Osteocyte (in vitro differentiated cells): ENCODE data around the gene ITFG1. TPM values are rescaled to one million over a fixed set of nuclear protein-coding genes. Genes with fewer than 3 reads are reported as not detected.

Source experiments
- DNase-seq: peaks from one replicate; pipeline ENCODE4 v3.0.0; 2021; ENCODE audit warnings: mixed read lengths; ENCODE audit not compliant: unreplicated experiment; ENCODE audit errors: extremely low spot score
- H3K27ac Mint-ChIP-seq: one replicate; pipeline ENCODE4 v1.8.0; 2021; ENCODE audit warnings: mild to moderate bottlenecking, mixed read lengths; ENCODE audit not compliant: unreplicated experiment
- H3K27me3 Mint-ChIP-seq: one replicate; pipeline ENCODE4 v1.8.0; 2021; ENCODE audit warnings: mixed read lengths; ENCODE audit not compliant: unreplicated experiment
- H3K36me3 Mint-ChIP-seq: one replicate; pipeline ENCODE4 v1.8.0; 2021; ENCODE audit warnings: mixed read lengths; ENCODE audit not compliant: unreplicated experiment
- H3K4me1 Mint-ChIP-seq: one replicate; pipeline ENCODE4 v1.8.0; 2021; ENCODE audit warnings: mixed read lengths; ENCODE audit not compliant: unreplicated experiment
- H3K4me3 Mint-ChIP-seq: one replicate; pipeline ENCODE4 v1.8.0; 2021; ENCODE audit warnings: mild to moderate bottlenecking, moderate library complexity, mixed read lengths; ENCODE audit not compliant: unreplicated experiment
- H3K9me3 Mint-ChIP-seq: one replicate; pipeline ENCODE4 v1.8.0; 2021; ENCODE audit warnings: mixed read lengths; ENCODE audit not compliant: unreplicated experiment
- CTCF ChIP-seq: fragments of 200-600 bp; sonication (generic); IDR thresholded peaks from 2 replicates; pipeline ENCODE4 v1.5.0; 2021; ENCODE audit warnings: antibody characterized with exemption, mild to moderate bottlenecking, moderate library complexity
- total RNA-seq: library from RNA; stranded (reverse); gene quantifications from 2 replicates; pipeline ENCODE4 v1.2.1, GENCODE V29; 2021

Gene ITFG1
- total RNA-seq, 1 donor from 2014 or later: 69.5 TPM

- no peaks in the 10 kb centered on the region for H3K9me3 Mint-ChIP-seq
- DNase-seq: no peak
- H3K36me3 Mint-ChIP-seq: no peaks in the 10 kb centered on the region
- no peak overlapping the region for H3K27ac Mint-ChIP-seq
- H3K4me1 Mint-ChIP-seq: no peaks in the 10 kb centered on the region
- H3K27me3 Mint-ChIP-seq: no peaks in the 10 kb centered on the region
- TF ChIP-seq CTCF: no peak
- H3K4me3 Mint-ChIP-seq: no peak overlapping the region
These were observed 347.7 kb downstream of the ITFG1 start for GRCh38 chr16:47113130-47113529.

GRCh38 chr16:47110939-47111338 is 349.9 kb downstream of the ITFG1 start:
- Mint-ChIP-seq H3K27me3 (no peaks in the 10 kb centered on the region), H3K27ac (no peak overlapping the region), H3K36me3 (no peaks in the 10 kb centered on the region), H3K4me3 (no peak overlapping the region), H3K9me3 (no peaks in the 10 kb centered on the region), H3K4me1 (no peaks in the 10 kb centered on the region)
- DNase-seq: no peak
- TF ChIP-seq CTCF: no peak

- Mint-ChIP-seq H3K27ac (no peak overlapping the region), H3K4me1 (no peaks in the 10 kb centered on the region), H3K36me3 (peaks cover 3% of the 10 kb centered on the region), H3K4me3 (no peak overlapping the region), H3K9me3 (no peaks in the 10 kb centered on the region), H3K27me3 (no peaks in the 10 kb centered on the region)
- no peak for TF ChIP-seq CTCF
- no peak for DNase-seq
These were observed 351.5 kb downstream of the ITFG1 start for GRCh38 chr16:47109361-47109760.

Other genes starting within 250 kb of the ITFG1 start
- 61.2 and 64.3 TPM in 2 replicates for gene PHKB, start 268 bp upstream of the ITFG1 start, total RNA-seq